Hypothalamus (tissue), 51 donors: ENCODE data around the gene AGBL1.

ENCODE experiments used
- DNase-seq, 51 donors: peaks; one replicate each; lab custom pipeline; 2025; lab: John Stamatoyannopoulos, UW

Gene AGBL1

GRCh38 chr15:86894269-86894668, 814.6 kb downstream of the AGBL1 start:
- no peak for DNase-seq

GRCh38 chr15:86903642-86904421, 824.2 kb downstream of the AGBL1 start:
- no peak for DNase-seq

GRCh38 chr15:86905625-86906256, 826.1 kb downstream of the AGBL1 start:
- DNase-seq: no peak

- no peak for DNase-seq
Measured at GRCh38 chr15:86906376-86906775, 826.7 kb downstream of the AGBL1 start.

DNA sequence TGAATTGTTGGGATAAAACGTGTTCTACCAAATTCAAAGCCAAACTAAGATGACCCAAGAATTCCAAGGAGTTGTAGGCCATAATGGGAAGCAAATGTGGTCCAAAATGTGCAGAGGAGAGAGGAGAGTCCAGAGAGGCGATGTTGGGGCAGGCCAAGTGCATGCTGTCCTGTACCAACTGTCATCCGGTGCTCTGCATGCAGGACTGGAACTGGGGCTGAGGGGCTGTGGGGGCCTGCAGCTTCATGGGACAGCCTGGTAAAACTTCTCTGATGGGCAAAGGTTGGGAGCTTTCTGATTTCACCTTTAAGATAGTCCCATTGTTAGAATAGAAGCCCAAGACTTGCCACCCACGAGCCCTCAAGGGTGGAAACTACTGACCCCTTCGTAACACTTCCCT, 831.4 kb downstream of the AGBL1 start:
- no peak for DNase-seq

- no peak for DNase-seq
Measured at GRCh38 chr15:86912661-86913060, 833.0 kb downstream of the AGBL1 start.

- peak in 40 of 51 donors; percentile 6 to 85 (median 36) for DNase-seq
Measured at GRCh38 chr15:86915811-86916331, 836.2 kb downstream of the AGBL1 start.

DNA sequence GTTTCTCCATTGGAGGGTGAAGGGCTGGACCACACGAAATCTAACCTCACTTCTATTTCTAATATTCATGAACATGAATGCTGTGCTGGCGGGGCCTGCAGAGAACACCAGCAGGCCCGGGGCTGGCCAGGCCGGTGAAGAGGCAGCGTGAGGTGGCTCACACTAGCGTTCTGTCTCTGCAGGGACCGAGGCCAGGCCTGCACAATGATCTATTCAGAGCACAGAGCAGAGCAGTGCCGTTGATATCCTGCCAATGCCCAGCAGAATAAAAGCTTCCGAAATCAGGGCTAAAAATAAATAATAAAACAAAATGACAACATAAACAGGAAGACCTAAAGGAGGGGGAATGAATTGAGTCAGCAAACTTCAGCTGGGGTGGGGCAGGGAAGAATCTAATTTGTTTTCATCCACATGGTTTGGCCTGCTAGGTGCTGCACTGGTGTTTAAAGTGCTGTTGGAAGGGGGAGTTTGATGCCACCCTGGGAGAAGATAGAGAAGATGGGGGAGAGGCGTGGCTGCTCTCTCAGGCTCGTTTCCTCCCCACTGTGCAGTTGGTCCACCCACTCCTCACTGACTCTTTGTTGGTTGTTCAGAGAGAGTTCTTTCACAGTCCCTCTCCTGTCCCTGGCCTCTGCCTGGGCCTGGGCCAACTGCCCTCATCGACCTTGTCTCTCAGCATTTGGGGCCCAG, 837.1 kb downstream of the AGBL1 start:
- peak; percentile 25 to 97 (median 85) for DNase-seq

DNA sequence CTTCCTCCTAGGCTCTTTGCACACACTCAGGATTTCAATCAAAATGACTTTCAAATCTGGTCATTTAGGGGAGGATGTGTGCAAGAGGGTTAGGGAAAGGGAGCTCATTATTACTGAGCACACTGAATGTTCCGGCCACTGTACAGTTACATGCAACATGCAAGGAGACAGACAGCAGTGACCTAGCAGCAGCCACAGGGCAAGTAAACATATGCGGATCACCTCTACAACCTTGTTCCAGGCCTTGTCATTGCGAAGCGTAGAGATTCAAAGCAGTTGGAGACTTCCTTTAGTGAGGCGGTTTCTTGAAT, 837.6 kb downstream of the AGBL1 start:
- peak in 1 of 51 donors; percentile 56 for DNase-seq

- no peak for DNase-seq
Measured at GRCh38 chr15:86919581-86919980, 839.9 kb downstream of the AGBL1 start.

DNA sequence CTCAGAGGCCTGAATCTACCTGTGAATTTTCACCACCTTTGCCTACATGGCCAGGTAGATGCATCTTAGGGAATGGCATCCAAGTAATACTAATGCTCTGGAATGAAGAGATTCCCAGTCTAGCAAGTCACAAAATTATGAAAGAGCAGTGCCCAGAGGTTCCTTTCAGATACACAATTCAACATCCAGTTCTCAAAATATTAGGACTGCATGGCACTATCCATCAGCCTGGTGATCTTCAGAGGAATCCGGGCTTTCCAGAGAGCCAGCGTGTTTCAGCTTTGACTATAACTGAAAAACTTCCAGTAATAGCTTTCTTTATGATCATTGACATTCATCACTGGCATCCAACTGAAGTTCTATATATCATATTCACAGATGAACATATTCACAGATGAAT, 849.8 kb downstream of the AGBL1 start:
- no peak for DNase-seq

DNA sequence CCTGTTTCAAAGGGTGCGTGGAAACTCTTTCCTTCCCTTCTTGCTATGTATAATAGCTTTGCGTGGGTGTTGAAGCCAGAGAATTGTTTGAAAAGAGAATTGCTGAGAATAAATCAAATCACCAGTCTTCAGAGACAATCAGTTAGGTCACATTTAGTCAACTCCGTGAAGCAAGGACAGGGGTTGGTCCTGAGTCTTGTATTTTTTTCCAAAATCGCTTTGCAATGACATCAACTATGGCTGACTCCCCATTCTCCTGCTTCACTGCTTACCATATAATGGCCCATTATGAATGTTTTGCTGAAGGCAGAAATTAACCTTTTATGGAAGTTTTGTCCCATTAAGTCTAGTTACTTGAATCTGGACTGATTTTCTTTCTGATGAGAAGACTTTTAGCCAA, 852.8 kb downstream of the AGBL1 start:
- DNase-seq: no peak

GRCh38 chr15:86935841-86936240, 856.2 kb downstream of the AGBL1 start:
- peak in 29 of 51 donors; percentile 1 to 52 (median 13) for DNase-seq

GRCh38 chr15:86942285-86942684, 862.6 kb downstream of the AGBL1 start:
- DNase-seq: no peak

DNA sequence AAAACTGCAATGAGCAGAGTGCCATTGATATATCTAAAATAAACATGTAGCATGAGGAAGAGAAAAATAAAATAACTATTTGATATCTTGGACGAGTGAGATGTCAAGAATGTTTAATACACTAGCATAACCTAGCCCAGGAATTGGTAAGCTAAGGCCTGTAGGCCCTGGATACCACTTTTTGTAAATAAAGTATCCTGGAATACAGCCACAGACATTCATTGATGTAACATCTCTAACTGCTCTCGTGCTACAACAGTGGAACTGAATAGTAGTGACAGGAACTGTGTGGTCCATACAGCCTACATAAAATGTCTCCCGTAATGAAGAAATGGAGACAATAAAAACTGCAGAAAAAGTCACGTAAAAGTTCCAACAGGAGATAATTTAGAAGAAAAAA, 869.0 kb downstream of the AGBL1 start:
- DNase-seq: no peak

GRCh38 chr15:86959254-86959653, 879.6 kb downstream of the AGBL1 start:
- DNase-seq: no peak

GRCh38 chr15:86961669-86962068, 882.0 kb downstream of the AGBL1 start:
- no peak for DNase-seq

DNA sequence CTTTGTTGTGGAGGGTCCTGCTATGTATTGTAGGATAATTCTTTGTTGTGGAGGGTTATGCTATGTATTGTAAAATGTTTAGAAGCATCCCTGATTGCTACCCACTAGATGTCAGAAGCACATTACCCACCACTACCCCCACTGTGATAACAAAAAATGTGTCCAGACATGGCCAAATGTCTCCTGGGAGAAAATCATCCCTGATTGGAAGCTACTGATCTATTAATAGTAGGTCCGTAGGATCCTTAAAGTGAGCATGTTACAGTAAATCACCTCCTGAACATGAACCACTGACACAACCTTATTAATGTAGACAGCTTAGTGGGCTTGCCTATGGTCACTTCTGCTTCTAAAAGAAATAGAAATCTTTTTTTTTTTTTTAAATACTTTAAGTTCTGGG, 884.6 kb downstream of the AGBL1 start:
- DNase-seq: no peak

- DNase-seq: no peak
Measured at GRCh38 chr15:86968244-86968643, 888.6 kb downstream of the AGBL1 start.

DNA sequence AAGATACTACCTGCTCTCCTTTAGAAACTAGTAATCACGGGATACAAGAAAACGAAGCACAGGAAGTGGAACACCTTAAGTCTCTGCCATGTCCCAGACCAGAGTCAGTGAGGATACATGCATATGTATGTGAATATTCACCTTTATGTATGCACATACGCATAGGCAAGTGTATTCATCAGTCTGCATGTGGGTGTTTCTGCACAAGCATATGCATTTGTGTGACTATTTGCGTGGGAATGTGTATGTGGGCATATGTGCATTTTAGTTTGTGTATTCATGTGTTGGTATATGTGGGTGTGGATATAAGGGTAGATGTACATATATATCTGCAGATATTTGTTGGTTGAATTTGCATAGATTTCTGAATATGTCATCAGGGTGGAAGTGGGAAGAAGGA, 889.7 kb downstream of the AGBL1 start:
- DNase-seq: no peak

GRCh38 chr15:86973284-86973844, 893.7 kb downstream of the AGBL1 start:
- no peak for DNase-seq
